K562 (cell line): Measurements from ENCODE around the gene LEO1.

Experiments
- HDAC2 ChIP-seq: fragments of 450-650 bp; IDR thresholded peaks from 2 replicates; pipeline ENCODE4 v1.6.1; 2016; ENCODE audit warnings: mild to moderate bottlenecking
- MEF2A ChIP-seq: IDR thresholded peaks from 2 replicates; pipeline ENCODE4 v1.6.1; 2011; ENCODE audit warnings: low read depth, mild to moderate bottlenecking, low read length, moderate library complexity; ENCODE audit not compliant: control insufficient read depth
- MTF1 ChIP-seq: fragments of 250-450 bp; sonication (Bioruptor Pico); IDR thresholded peaks from 2 replicates; pipeline ENCODE4 v1.9.0; 2021; ENCODE audit warnings: moderate library complexity, mild to moderate bottlenecking, inconsistent platforms, borderline replicate concordance
- ZNF174 ChIP-seq: fragments of 250-450 bp; sonication (Bioruptor Pico); IDR thresholded peaks from 2 replicates; pipeline ENCODE4 v1.4.0; 2020; ENCODE audit warnings: mild to moderate bottlenecking

- TF ChIP-seq HDAC2 (no peak), ZNF174 (CRISPR knock-in tag) (no peak), MTF1 (no peak), MEF2A (no peak)
Measured at GRCh38 chr15:51982770-51983103, 11.2 kb upstream of the LEO1 start.
